Body of pancreas (tissue), 4 donors: ENCODE data around the gene SLC10A4.

Experiments used
- POLR2A ChIP-seq, 3 donors: fragments of 450-650 bp; IDR thresholded peaks; one replicate each; pipeline ENCODE4 v1.6.1; 2016; ENCODE audit warnings: antibody characterized with exemption in 3 of 3, mild to moderate bottlenecking in 2 of 3
- TF ChIP-seq, protein P1 (sequence below), 7 experiments: fragments of 450-650 bp in 4 of 7; fragments of 200-600 bp in 3 of 7; sonication (generic) in 3 of 7; IDR thresholded peaks; one replicate each; pipeline ENCODE4 v1.5.1; 2016 to 2019; ENCODE audit warnings: antibody characterized with exemption in 7 of 7

DNA sequence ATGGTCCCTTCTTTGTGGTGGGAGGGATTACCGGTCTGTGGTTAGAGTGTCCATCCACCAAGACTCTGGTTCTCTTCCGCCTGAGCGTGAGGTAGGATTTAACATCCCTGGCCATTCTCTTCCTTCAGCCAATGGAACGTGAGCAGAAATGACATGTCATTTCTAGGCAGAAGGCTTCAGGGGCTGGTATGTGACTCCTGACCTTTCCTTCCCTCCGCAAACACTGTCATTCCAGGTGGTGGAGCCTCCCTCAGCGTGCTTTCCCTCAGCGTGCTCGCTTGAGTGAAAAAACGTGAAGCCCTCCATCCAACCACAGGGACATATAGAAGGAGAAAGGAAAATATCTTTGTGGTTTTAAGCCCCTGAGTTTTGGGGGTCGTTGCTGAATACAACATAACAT is 34.0 kb upstream of the SLC10A4 start:
- TF ChIP-seq, protein P1, sequence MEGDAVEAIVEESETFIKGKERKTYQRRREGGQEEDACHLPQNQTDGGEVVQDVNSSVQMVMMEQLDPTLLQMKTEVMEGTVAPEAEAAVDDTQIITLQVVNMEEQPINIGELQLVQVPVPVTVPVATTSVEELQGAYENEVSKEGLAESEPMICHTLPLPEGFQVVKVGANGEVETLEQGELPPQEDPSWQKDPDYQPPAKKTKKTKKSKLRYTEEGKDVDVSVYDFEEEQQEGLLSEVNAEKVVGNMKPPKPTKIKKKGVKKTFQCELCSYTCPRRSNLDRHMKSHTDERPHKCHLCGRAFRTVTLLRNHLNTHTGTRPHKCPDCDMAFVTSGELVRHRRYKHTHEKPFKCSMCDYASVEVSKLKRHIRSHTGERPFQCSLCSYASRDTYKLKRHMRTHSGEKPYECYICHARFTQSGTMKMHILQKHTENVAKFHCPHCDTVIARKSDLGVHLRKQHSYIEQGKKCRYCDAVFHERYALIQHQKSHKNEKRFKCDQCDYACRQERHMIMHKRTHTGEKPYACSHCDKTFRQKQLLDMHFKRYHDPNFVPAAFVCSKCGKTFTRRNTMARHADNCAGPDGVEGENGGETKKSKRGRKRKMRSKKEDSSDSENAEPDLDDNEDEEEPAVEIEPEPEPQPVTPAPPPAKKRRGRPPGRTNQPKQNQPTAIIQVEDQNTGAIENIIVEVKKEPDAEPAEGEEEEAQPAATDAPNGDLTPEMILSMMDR (IDR thresholded peaks at IDR 0.05): no peak
- no peak for TF ChIP-seq POLR2A (IDR thresholded peaks at IDR 0.05)
